GM21515 (cell line): ENCODE measurements around the gene GSTA5.
"Not testable (repeated sequence)": the region's sequence is repeated elsewhere in the genome, so short reads cannot be mapped to it uniquely, and the experiment has no call there.

ENCODE experiments used
- ATAC-seq: cut with Tn5 transposase; IDR thresholded peaks from one replicate; pipeline ENCODE4 v1.9.1; 2021; ENCODE audit not compliant: unreplicated experiment

GSTA5 gene

GRCh38 chr6:52794366-52794765 lies 46.2 kb downstream of the GSTA5 start:
- not testable (repeated sequence) for ATAC-seq

- no peak for ATAC-seq
Observed at GRCh38 chr6:52790861-52791260, 49.8 kb downstream of the GSTA5 start.

- not testable (repeated sequence) for ATAC-seq
Observed at GRCh38 chr6:52789658-52790057, 51.0 kb downstream of the GSTA5 start.

- ATAC-seq = no peak
Observed at GRCh38 chr6:52788478-52788877, 52.1 kb downstream of the GSTA5 start.

- no peak for ATAC-seq
Observed at GRCh38 chr6:52787917-52788316, 52.7 kb downstream of the GSTA5 start.

GRCh38 chr6:52786249-52786956 lies 54.2 kb downstream of the GSTA5 start:
- no peak for ATAC-seq

GRCh38 chr6:52782696-52783274 lies 57.8 kb downstream of the GSTA5 start:
- ATAC-seq = not testable (repeated sequence)

GRCh38 chr6:52782209-52782608 lies 58.4 kb downstream of the GSTA5 start:
- ATAC-seq = not testable (repeated sequence)
